ENCODE measurements around the gene PRAMEF17.
"Not testable (repeated sequence)": the region's sequence is repeated elsewhere in the genome, so short reads cannot be mapped to it uniquely, and the experiment has no call there.

DNA sequence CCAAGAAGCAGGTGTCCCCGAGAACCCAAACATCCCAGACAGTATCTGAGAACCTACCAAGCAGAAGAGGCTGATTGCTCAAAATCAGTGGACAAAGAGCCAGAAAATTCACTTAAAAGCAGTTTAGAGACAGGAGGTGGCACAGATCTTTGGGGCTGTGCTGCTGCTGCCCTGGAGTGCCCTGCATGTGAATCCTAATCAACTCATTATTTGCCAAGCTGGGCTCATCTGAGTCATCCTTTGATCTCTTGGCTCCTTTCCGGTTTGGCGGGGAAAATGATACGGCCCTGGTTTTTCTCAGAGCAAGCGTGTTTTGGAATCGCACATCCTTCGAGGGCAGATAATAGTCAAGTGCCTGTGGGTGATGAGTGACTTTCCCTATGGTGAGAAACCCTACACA, 27.1 kb upstream of the PRAMEF17 start:
- TF ChIP-seq, protein P1, sequence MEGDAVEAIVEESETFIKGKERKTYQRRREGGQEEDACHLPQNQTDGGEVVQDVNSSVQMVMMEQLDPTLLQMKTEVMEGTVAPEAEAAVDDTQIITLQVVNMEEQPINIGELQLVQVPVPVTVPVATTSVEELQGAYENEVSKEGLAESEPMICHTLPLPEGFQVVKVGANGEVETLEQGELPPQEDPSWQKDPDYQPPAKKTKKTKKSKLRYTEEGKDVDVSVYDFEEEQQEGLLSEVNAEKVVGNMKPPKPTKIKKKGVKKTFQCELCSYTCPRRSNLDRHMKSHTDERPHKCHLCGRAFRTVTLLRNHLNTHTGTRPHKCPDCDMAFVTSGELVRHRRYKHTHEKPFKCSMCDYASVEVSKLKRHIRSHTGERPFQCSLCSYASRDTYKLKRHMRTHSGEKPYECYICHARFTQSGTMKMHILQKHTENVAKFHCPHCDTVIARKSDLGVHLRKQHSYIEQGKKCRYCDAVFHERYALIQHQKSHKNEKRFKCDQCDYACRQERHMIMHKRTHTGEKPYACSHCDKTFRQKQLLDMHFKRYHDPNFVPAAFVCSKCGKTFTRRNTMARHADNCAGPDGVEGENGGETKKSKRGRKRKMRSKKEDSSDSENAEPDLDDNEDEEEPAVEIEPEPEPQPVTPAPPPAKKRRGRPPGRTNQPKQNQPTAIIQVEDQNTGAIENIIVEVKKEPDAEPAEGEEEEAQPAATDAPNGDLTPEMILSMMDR (IDR thresholded peaks at IDR 0.05), result not testable (repeated sequence)
- not testable (repeated sequence) for TF ChIP-seq POLR2A (IDR thresholded peaks at IDR 0.05)
